CD14-positive monocyte (primary cell): ENCODE measurements around the gene CHRM4. TPM values are rescaled to one million over a fixed set of nuclear protein-coding genes. Genes with fewer than 3 reads are reported as not detected.

Experiments used
- DNase-seq, 3 donors: peaks; one replicate each; pipeline ENCODE4 v3.0.0-alpha.2; 2011 to 2022
- H2AFZ ChIP-seq: 2 replicates; pipeline ENCODE4 v1.6.0; 2012; ENCODE audit warnings: mild to moderate bottlenecking, low read depth, low read length, inconsistent platforms; ENCODE audit not compliant: insufficient read depth, poor library complexity, severe bottlenecking
- H3K27ac ChIP-seq, 2 donors: 1 replicate in 1 of 2; 2 replicates in 1 of 2; pipeline ENCODE4 v1.5.1; 2012 to 2013; ENCODE audit warnings: low read length in 2 of 2, control low read depth in 1 of 2, inconsistent platforms in 1 of 2, low read depth in 1 of 2, mild to moderate bottlenecking in 1 of 2
- H3K27me3 ChIP-seq, 2 donors: one replicate each; pipeline versions ENCODE4 v1.6.0 to v1.6.1; 2011 to 2013; ENCODE audit warnings: low read length in 2 of 2; ENCODE audit not compliant: control insufficient read depth in 2 of 2, insufficient read depth in 2 of 2
- H3K36me3 ChIP-seq, 2 donors: replicated peaks in 1 of 2; 1 replicate in 1 of 2; 2 replicates in 1 of 2; pipeline versions ENCODE4 v1.5.1 to v1.6.1; 2012 to 2013; ENCODE audit warnings: low read length in 2 of 2, control low read depth in 1 of 2, inconsistent platforms in 1 of 2, mild to moderate bottlenecking in 1 of 2; ENCODE audit not compliant: insufficient read depth in 2 of 2, control insufficient read depth in 1 of 2
- H3K4me1 ChIP-seq, 2 donors: 1 replicate in 1 of 2; 2 replicates in 1 of 2; pipeline versions ENCODE4 v1.5.1 to v1.6.1; 2012 to 2013; ENCODE audit warnings: low read length in 2 of 2, control low read depth in 1 of 2, inconsistent platforms in 1 of 2, mild to moderate bottlenecking in 1 of 2, moderate library complexity in 1 of 2; ENCODE audit not compliant: insufficient read depth in 2 of 2, control insufficient read depth in 1 of 2
- H3K4me2 ChIP-seq: replicated peaks from 2 replicates; pipeline ENCODE3; 2012; ENCODE audit warnings: low read length, moderate library complexity, mild to moderate bottlenecking; ENCODE audit not compliant: poor library complexity, severe bottlenecking; ENCODE audit errors: extremely low read depth
- H3K4me3 ChIP-seq, 3 experiments: fragments of 200-600 bp in 1 of 3; sonication (generic) in 1 of 3; replicated peaks in 1 of 3; 1 replicate in 2 of 3; 2 replicates in 1 of 3; pipeline ENCODE4 v1.5.1; 2011 to 2013; ENCODE audit warnings: low read length in 3 of 3, mild to moderate bottlenecking in 3 of 3, control low read depth in 2 of 3, low read depth in 2 of 3, inconsistent platforms in 1 of 3, moderate library complexity in 1 of 3
- H3K79me2 ChIP-seq: 2 replicates; pipeline ENCODE4 v1.6.0; 2012; ENCODE audit warnings: mild to moderate bottlenecking, control low read depth, inconsistent platforms, low read length, moderate library complexity; ENCODE audit not compliant: insufficient read depth
- H3K9ac ChIP-seq: 2 replicates; pipeline ENCODE4 v1.6.0; 2017; ENCODE audit warnings: low read length, mild to moderate bottlenecking; ENCODE audit not compliant: insufficient read depth, poor library complexity, severe bottlenecking
- H3K9me3 ChIP-seq, 2 donors: replicated peaks in 1 of 2; 1 replicate in 1 of 2; 2 replicates in 1 of 2; pipeline versions ENCODE4 v1.5.1 to v1.6.1; 2012 to 2013; ENCODE audit warnings: low read length in 2 of 2, control low read depth in 1 of 2; ENCODE audit not compliant: control insufficient read depth in 1 of 2, insufficient read depth in 1 of 2
- H4K20me1 ChIP-seq: 2 replicates; pipeline ENCODE4 v1.6.0; 2012; ENCODE audit warnings: mild to moderate bottlenecking, low read length, control low read depth, moderate library complexity; ENCODE audit not compliant: insufficient read depth
- H3K27ac Mint-ChIP-seq, 7 donors: one replicate each; pipeline ENCODE4 v1.8.0; 2020; ENCODE audit warnings: mild to moderate bottlenecking in 7 of 7, mixed read lengths in 7 of 7, moderate library complexity in 6 of 7, inconsistent platforms in 2 of 7
- H3K27me3 Mint-ChIP-seq, 3 donors: one replicate each; pipeline ENCODE4 v1.8.0; 2021 to 2022; ENCODE audit warnings: low read depth in 3 of 3, mild to moderate bottlenecking in 3 of 3, mixed read lengths in 3 of 3, moderate library complexity in 3 of 3, inconsistent platforms in 1 of 3
- H3K36me3 Mint-ChIP-seq, 2 donors: one replicate each; pipeline ENCODE4 v1.8.0; 2020; ENCODE audit warnings: mixed read lengths in 2 of 2, inconsistent platforms in 1 of 2, mild to moderate bottlenecking in 1 of 2
- H3K4me1 Mint-ChIP-seq: one replicate; pipeline ENCODE4 v1.8.0; 2020; ENCODE audit warnings: mild to moderate bottlenecking, mixed read lengths
- H3K4me3 Mint-ChIP-seq, 2 donors: one replicate each; pipeline ENCODE4 v1.8.0; 2020; ENCODE audit warnings: mild to moderate bottlenecking in 2 of 2, mixed read lengths in 2 of 2, moderate library complexity in 1 of 2
- H3K9me3 Mint-ChIP-seq, 7 donors: one replicate each; pipeline ENCODE4 v1.8.0; 2020 to 2022; ENCODE audit warnings: mixed read lengths in 7 of 7, mild to moderate bottlenecking in 6 of 7, moderate library complexity in 6 of 7, inconsistent platforms in 2 of 7
- CTCF ChIP-seq: fragments of 200-600 bp; IDR thresholded peaks from one replicate; pipeline ENCODE4 v1.8.0; 2022; ENCODE audit warnings: antibody characterized with exemption, mild to moderate bottlenecking
- WGBS: methylation state at CpG from one replicate; pipeline ENCODE4 v1.1.5; 2013; ENCODE audit warnings: missing lambda C conversion rate; ENCODE audit not compliant: insufficient coverage; 5-methylcytosine and 5-hydroxymethylcytosine counted together
- intact Hi-C, 2 donors: fragments of 100-400 bp; cut with micrococcal nuclease; formaldehyde crosslinking; loops; one replicate each; pipeline versions ENCODE4 v1.15.0 to v1.15.1; 2023
- polyA plus RNA-seq, 3 donors: library from polyadenylated mRNA; depleted of rRNA in 1 of 3; unstranded in 2 of 3; stranded (reverse) in 1 of 3; fragments of 300-500 nt in 2 of 3; fragments of >200 nt in 1 of 3; fragmentation: Illumina TruSeq in 2 of 3; gene quantifications; 1 replicate in 2 of 3; 2 replicates in 1 of 3; pipeline ENCODE4 v1.2.3, GENCODE V29; 2012 to 2021

The CHRM4 gene
- polyA plus RNA-seq, 3 donors: 0.15 to 0.57 TPM; not detected in 1

- no peak overlapping the region for H3K27ac Mint-ChIP-seq
- Histone ChIP-seq H3K27me3 (no peaks in the 10 kb centered on the region), H3K79me2 (no peaks in the 10 kb centered on the region), H3K9ac (no peak overlapping the region), H3K4me3 (no peak overlapping the region), H3K4me2 (no peak overlapping the region), H3K4me1 (no peaks in the 10 kb centered on the region), H4K20me1 (no peaks in the 10 kb centered on the region), H3K36me3 (peaks cover 40 to 68% of the 10 kb centered on the region in 2 donors), H2AFZ (no peak overlapping the region), H3K27ac (no peak overlapping the region), H3K9me3 (no peaks in the 10 kb centered on the region)
- WGBS: 100% methylated on average over 1 of the region's 3 CpGs
- no peaks in the 10 kb centered on the region for H3K9me3 Mint-ChIP-seq
- TF ChIP-seq CTCF: no peak
- H3K4me1 Mint-ChIP-seq: no peaks in the 10 kb centered on the region
- no peak overlapping the region for H3K4me3 Mint-ChIP-seq
- H3K36me3 Mint-ChIP-seq: peaks cover 52 to 56% of the 10 kb centered on the region in 2 donors
- intact Hi-C loops: no loop called here
- H3K27me3 Mint-ChIP-seq: no peaks in the 10 kb centered on the region
- DNase-seq: no peak
These were observed 44.1 kb upstream of the CHRM4 start for GRCh38 chr11:46435679-46436078.

- H3K4me3 Mint-ChIP-seq: no peak overlapping the region
- H3K27ac Mint-ChIP-seq: no peak overlapping the region
- no peaks in the 10 kb centered on the region for H3K27me3 ChIP-seq
- H2AFZ ChIP-seq: no peak overlapping the region
- no peaks in the 10 kb centered on the region for H3K9me3 ChIP-seq
- intact Hi-C loops: no loop called here
- H3K9ac ChIP-seq: no peak overlapping the region
- no peaks in the 10 kb centered on the region for H4K20me1 ChIP-seq
- H3K4me1 Mint-ChIP-seq: peaks cover 2% of the 10 kb centered on the region
- no peak overlapping the region for H3K4me2 ChIP-seq
- H3K79me2 ChIP-seq: no peaks in the 10 kb centered on the region
- H3K4me1 ChIP-seq: no peaks in the 10 kb centered on the region
- no peak for DNase-seq
- TF ChIP-seq CTCF: no peak
- H3K27me3 Mint-ChIP-seq: peaks cover 0 to 1% (median 0%) of the 10 kb centered on the region in 3 donors
- no peak overlapping the region for H3K4me3 ChIP-seq
- no peaks in the 10 kb centered on the region for H3K9me3 Mint-ChIP-seq
- H3K36me3 Mint-ChIP-seq: peaks cover 77 to 78% of the 10 kb centered on the region in 2 donors
- H3K27ac ChIP-seq: no peak overlapping the region
- peaks cover 40 to 70% of the 10 kb centered on the region in 2 donors for H3K36me3 ChIP-seq
These were observed 39.6 kb upstream of the CHRM4 start for GRCh38 chr11:46431211-46431610.
